GM18868 (cell line): ENCODE measurements around the gene SPEN.
A peak's percentile ranks its signal among the peaks of the same experiment; 100 is the strongest.
"Not testable (repeated sequence)": the region's sequence is repeated elsewhere in the genome, so short reads cannot be mapped to it uniquely, and the experiment has no call there.

Source experiments
- ATAC-seq: cut with Tn5 transposase; IDR thresholded peaks from one replicate; pipeline ENCODE4 v1.9.1; 2021; ENCODE audit warnings: mild to moderate bottlenecking, moderate library complexity; ENCODE audit not compliant: unreplicated experiment

SPEN gene

GRCh38 chr1:15847100-15847892 is at the start of gene SPEN:
TSS of gene SPEN (plus strand) at chr1:15847707. CDS start at chr1:15848068, 361 bp downstream.
- ATAC-seq, result peak; percentile 60

- no peak for ATAC-seq
These were observed 48.3 kb upstream of the SPEN start for GRCh38 chr1:15799004-15799867.

GRCh38 chr1:15799928-15800835 is 47.3 kb upstream of the SPEN start:
- no peak for ATAC-seq

- no peak for ATAC-seq
These were observed 45.1 kb upstream of the SPEN start for GRCh38 chr1:15802234-15802965.

- no peak for ATAC-seq
These were observed 44.1 kb upstream of the SPEN start for GRCh38 chr1:15803380-15803779.

- no peak for ATAC-seq
These were observed 43.4 kb upstream of the SPEN start for GRCh38 chr1:15804060-15804459.

- no peak for ATAC-seq
These were observed 40.4 kb upstream of the SPEN start for GRCh38 chr1:15807121-15807520.

GRCh38 chr1:15807549-15807948 is 40.0 kb upstream of the SPEN start, which contains the start of gene UQCRHL:
TSS of gene UQCRHL (minus strand) at chr1:15807649. CDS start at chr1:15807649, 0 bp downstream.
- ATAC-seq, result not testable (repeated sequence)

GRCh38 chr1:15808955-15809354 is 38.6 kb upstream of the SPEN start:
- no peak for ATAC-seq

- no peak for ATAC-seq
These were observed 37.4 kb upstream of the SPEN start for GRCh38 chr1:15810073-15810472.

- no peak for ATAC-seq
These were observed 30.8 kb upstream of the SPEN start for GRCh38 chr1:15816674-15817073.

GRCh38 chr1:15820478-15820877 is 27.0 kb upstream of the SPEN start:
- no peak for ATAC-seq

- no peak for ATAC-seq
These were observed 21.7 kb upstream of the SPEN start for GRCh38 chr1:15825800-15826199.

GRCh38 chr1:15826810-15827507 is 20.5 kb upstream of the SPEN start:
- ATAC-seq, result no peak

GRCh38 chr1:15827567-15827966 is 19.9 kb upstream of the SPEN start:
- ATAC-seq, result not testable (repeated sequence)

- not testable (repeated sequence) for ATAC-seq
These were observed 18.6 kb upstream of the SPEN start for GRCh38 chr1:15828931-15829330.

GRCh38 chr1:15830258-15830657 is 17.2 kb upstream of the SPEN start:
- no peak for ATAC-seq

- no peak for ATAC-seq
These were observed 14.3 kb upstream of the SPEN start for GRCh38 chr1:15833069-15833679.

GRCh38 chr1:15833842-15834405 is 13.6 kb upstream of the SPEN start:
- ATAC-seq, result no peak
